Hematopoietic multipotent progenitor cell treated with erythropoietin and hydrocortisone succinate and interleukin-3 and kit ligand, for 17 days (in vitro differentiated cells): Measurements from ENCODE around the gene UBL4B.
"Not testable (repeated sequence)": the region's sequence is repeated elsewhere in the genome, so short reads cannot be mapped to it uniquely, and the experiment has no call there.

Experiments
- DNase-seq: peaks from one replicate; pipeline ENCODE4 v3.0.0-alpha.2; 2015; ENCODE audit warnings: low spot score

The UBL4B gene

DNA sequence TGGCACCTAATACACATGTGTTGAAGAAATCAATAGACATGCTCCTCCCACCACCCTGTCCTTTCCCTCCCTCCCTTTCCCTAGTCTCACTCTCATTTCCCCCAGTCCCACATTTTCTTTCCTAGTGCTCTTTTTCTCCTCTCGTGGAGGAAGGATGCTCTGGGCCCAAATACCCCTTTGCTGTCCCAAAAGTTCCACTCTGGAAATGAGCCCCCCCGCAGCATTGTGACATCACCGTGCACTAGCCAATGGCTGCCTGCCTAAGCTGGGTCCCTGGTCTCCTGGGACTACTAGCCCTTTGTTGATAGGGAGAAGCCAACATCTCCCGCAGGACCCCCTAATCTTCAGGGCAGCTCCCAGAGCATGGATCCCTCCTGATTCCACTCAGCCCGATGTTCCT is at the start of gene UBL4B:
Gene UBL4B, plus strand, starts transcription at position 301 of the 400 bp plus-strand sequence. Its CDS starts 92 bp downstream, at position 393.
- no peak for DNase-seq

GRCh38 chr1:110062612-110063011 is 49.6 kb upstream of the UBL4B start:
- no peak for DNase-seq

- no peak for DNase-seq
Observed at GRCh38 chr1:110063781-110064180, 48.5 kb upstream of the UBL4B start.

- DNase-seq, result no peak
Observed at GRCh38 chr1:110064576-110065337, 47.5 kb upstream of the UBL4B start.

GRCh38 chr1:110065841-110066240 is 46.4 kb upstream of the UBL4B start:
- DNase-seq, result no peak

- no peak for DNase-seq
Observed at GRCh38 chr1:110067479-110067892, 44.8 kb upstream of the UBL4B start.

DNA sequence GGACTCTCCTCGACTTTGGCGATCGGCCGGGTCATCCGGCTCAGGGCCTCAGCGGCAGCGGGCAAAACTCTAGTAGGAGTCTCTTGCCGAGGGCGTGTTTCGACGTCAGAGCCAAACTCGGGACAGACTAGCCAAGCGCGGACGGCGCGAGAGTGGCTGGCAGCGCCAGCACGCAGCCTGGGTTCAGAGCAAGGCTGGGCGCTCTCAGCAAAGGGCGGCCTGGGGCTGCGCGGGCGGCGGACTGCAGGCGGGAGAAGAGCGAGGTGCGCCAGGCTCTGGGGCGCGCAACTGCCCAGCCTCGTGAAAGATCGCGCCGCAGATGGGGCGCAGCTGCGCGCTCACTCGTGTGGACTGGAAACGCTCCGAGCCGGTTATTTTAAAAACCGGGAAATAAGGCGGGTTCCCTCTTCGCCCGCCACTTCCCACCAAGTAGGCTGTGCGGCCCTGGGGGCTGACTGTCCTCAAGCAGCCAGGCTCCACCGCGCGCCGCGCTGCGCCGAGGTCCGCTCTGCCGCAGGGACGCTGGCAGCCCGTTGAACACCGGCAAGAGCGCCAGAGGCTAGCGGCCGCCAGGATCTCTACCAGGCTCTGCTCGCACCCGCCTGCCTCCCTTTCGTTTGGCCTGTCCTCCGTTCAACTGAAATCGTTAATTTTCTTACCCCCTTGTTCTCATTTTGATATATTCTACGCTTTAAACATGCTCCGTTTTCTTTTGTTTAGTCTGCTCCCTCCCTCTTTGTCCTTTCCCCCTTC is 44.2 kb upstream of the UBL4B start:
- DNase-seq, result no peak

DNA sequence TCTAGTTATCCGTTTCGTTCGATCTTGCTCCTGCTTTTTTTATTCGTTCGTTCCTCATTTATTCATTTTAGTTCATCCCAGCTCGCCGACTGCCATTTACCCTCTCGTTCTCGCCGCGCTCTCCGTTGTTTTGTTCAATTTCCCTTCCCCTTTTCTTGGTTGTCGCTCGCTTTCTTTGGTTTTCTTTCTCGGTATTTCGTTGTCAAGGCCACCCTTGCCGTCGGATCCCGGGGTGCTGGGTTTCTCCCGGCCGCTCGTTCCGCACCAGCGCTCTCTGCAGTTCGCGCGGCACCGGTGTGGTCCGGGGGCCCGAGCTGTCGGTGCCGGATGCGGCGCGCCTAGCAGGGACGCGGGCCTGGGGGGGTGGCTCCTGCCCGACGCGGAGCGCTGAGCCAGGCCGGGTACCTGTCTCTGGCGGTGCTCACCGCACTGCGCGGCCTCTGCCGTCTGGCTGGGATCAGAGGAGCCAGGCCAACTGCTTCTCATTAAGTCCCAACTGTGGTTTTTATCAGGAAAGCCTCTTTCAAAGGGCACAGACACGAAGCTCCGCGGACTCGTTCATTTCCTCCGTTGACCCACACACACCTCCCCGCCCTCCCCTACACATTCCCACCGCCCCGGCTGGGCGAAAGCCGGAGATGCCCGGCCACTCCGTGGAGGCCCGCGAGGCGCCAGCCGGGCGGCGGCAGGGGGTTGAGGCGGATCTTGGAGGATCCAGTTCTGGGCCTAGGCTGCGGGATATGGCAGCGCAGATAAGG is 43.4 kb upstream of the UBL4B start:
- DNase-seq, result no peak

DNA sequence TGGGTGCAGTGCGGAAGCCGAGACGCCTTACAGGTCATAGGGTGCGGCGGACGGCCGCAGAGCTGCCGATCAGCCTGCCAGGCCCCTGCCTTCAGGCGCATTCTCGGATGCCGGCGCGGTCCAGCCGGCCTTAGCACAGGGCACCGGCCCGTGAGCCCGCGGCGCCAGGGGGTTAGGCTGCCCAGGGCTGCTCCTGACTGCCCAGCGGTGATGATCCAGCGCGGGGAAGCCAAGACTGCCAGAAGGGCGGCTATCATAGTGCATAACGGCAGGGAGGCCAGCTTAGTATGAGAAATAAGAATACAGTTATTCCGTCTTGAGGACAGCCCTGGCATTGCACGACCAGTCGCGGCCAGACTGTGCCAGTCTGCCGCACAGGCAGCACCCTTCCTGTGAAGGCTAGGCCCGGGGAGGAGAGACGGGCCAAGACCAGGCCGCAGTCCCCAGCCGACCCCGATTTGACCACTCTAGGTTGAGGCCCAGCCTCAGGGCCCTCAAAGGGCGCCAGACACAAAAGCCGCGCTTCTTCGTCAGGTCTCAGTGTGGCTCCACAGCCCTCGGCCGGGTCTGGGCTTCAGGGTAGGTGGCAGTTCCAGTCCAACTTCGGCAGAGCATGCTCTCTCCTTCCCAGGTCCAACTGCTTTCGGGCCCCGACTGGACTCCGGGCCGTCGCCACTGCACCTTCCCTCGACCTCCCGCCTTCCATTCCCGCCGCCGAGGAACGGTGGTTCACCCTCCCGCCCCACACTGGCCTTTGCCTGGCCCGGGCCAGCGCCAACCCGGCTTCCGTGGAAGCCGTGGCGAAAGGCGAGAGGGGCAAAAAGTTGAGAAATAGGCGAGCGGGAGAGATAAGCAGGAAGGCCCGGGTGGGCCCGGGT is 42.6 kb upstream of the UBL4B start:
- DNase-seq, result no peak

DNA sequence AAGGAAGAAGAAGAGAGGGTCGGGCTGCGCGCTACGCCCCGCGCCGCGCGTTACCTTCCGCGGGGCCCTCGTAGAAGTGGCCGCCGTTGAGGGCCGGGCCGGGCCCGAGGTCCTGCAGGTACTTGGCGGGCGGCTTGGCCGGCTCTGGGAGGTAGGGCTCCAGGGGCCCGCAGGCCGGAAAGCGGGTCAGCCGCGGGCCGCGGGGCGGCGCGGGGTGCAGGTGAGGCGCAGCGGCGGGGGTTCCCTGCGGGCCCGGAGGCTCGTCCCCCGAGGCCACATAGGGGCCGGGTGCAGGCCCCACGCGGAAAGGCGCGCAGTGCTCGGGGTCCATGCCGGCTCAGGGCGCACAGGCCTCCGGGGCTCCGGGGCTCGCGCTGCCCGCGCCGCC is 42.0 kb upstream of the UBL4B start:
- DNase-seq, result no peak

GRCh38 chr1:110070671-110071242 is 41.5 kb upstream of the UBL4B start, which contains the start of gene ALX3:
ALX3 (minus strand) TSS chr1:110070672; CDS start chr1:110070612, 60 bp downstream.
- DNase-seq, result no peak

GRCh38 chr1:110074166-110074565 is 38.1 kb upstream of the UBL4B start:
- DNase-seq, result no peak

GRCh38 chr1:110076789-110077500 is 35.3 kb upstream of the UBL4B start:
- DNase-seq, result no peak

DNA sequence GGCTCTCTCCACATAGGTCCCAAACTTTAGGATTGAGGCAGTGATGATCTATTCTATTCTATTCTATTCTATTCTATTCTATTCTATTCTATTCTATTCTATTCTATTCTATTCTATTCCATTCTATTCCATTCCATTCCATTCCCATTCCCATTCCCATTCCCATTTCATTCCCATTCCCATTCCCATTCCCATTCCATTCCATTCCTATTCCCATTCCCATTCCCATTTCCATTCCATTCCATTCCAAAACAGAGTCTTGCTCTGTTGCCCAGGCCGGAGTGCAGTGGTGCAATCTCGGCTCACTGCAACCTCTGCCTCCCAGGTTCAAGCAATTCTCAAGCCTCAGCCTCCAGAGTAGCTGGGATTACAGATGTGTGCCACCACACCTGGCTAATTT is 32.2 kb upstream of the UBL4B start:
- not testable (repeated sequence) for DNase-seq

DNA sequence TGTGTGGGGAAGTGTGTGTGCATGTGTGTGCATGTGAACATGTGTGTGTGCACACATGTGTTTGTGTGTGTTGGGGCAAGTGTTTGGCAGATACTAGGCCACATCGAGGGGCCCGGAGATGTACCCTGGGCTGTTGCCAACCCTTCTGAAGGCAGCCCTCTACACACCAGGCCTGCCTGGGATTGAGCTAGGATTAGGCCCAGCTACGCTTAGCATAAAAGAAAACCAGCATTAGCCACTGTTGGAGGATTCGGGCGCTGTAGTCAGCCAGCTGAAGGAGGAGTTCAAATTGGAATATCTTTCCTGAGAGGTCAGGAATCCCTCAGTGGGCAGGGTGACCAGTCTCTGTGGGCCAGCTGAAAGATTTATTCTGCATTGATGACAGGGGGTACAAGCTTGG is 31.2 kb upstream of the UBL4B start:
- DNase-seq, result no peak

GRCh38 chr1:110082477-110082876 is 29.8 kb upstream of the UBL4B start:
- no peak for DNase-seq

GRCh38 chr1:110083061-110083865 is 29.0 kb upstream of the UBL4B start:
- DNase-seq, result no peak

DNA sequence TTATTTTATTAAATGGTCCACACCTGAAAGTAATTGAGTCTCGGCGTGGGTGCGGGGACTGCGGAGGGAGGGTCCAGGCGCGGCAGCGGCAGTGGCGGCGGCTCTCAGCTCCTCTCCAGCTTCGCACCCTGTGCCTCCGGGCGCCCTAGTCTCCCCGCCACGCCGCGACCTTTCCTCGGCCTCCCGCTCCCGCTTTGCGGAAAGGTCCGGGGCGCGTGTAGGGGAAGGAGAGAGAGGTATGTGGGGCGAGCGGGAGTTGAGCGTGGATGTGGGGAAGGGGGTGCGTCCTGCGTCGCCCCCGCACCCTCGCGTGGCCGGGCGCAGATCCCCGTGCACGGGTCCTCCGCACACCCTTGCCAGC is 28.4 kb upstream of the UBL4B start:
- DNase-seq, result no peak

- no peak for DNase-seq
Observed at GRCh38 chr1:110084227-110085078, 27.8 kb upstream of the UBL4B start.
